ENCODE measurements around the gene PKIG.
A peak's percentile ranks its signal among the peaks of the same experiment; 100 is the strongest.

Gene PKIG

DNA sequence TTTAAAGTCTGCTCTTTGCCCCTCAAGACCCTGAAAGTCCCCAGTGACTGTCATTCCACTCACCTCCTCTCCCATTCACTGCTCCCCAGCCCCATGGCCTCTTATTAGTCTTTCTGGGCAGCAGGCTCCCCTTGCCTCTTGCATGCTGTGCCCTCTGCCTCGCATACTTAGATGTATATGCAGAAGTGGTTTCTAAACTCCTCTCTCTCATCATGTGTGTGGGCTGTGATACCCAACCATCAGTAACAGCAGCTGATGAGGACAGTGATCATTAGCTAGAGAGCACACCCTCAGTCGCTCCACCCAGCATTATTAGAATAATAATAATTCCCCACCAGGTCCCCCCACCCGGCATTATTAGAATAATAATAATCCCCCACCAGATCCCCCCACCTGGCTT lies 14.5 kb downstream of the PKIG start:
- Histone ChIP-seq H4K20me1 (ENCODE audit: insufficient read depth, low read length) (no peaks in the 10 kb centered on the region), H2AFZ (ENCODE audit: low read depth, low read length) (no peak overlapping the region), H3K4me1 (ENCODE audit: insufficient read depth, low read length) (peaks cover 29% of the 10 kb centered on the region), H3K27me3 (ENCODE audit: insufficient read depth, low read length, poor library complexity) (no peaks in the 10 kb centered on the region), H3K4me3 (ENCODE audit: low read depth in 1 of 2, low read length in 2 of 2) (no peak overlapping the region), H3K9ac (ENCODE audit: low read depth, low read length) (no peak overlapping the region), H3K36me3 (ENCODE audit: insufficient read depth, low read length) (no peaks in the 10 kb centered on the region), H3K4me2 (ENCODE audit: insufficient read depth, low read length) (no peak overlapping the region), H3K9me3 (ENCODE audit: insufficient read depth, low read length, severe bottlenecking) (no peaks in the 10 kb centered on the region), H3K27ac (ENCODE audit: low read length) (no peak overlapping the region), H3K79me2 (ENCODE audit: insufficient read depth, low read length) (no peaks in the 10 kb centered on the region)
- TF ChIP-seq EZH2 (IDR thresholded peaks at IDR 0.05; ENCODE audit: borderline replicate concordance, low read depth, low read length, severe bottlenecking): no peak
- TF ChIP-seq, protein P1, sequence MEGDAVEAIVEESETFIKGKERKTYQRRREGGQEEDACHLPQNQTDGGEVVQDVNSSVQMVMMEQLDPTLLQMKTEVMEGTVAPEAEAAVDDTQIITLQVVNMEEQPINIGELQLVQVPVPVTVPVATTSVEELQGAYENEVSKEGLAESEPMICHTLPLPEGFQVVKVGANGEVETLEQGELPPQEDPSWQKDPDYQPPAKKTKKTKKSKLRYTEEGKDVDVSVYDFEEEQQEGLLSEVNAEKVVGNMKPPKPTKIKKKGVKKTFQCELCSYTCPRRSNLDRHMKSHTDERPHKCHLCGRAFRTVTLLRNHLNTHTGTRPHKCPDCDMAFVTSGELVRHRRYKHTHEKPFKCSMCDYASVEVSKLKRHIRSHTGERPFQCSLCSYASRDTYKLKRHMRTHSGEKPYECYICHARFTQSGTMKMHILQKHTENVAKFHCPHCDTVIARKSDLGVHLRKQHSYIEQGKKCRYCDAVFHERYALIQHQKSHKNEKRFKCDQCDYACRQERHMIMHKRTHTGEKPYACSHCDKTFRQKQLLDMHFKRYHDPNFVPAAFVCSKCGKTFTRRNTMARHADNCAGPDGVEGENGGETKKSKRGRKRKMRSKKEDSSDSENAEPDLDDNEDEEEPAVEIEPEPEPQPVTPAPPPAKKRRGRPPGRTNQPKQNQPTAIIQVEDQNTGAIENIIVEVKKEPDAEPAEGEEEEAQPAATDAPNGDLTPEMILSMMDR (IDR thresholded peaks at IDR 0.05; ENCODE audit: borderline replicate concordance, extremely low read depth, low read length, poor library complexity, severe bottlenecking): no peak
- DNase-seq (no peak), ATAC-seq (ENCODE audit: insufficient read depth, low read depth) (no peak)

DNA sequence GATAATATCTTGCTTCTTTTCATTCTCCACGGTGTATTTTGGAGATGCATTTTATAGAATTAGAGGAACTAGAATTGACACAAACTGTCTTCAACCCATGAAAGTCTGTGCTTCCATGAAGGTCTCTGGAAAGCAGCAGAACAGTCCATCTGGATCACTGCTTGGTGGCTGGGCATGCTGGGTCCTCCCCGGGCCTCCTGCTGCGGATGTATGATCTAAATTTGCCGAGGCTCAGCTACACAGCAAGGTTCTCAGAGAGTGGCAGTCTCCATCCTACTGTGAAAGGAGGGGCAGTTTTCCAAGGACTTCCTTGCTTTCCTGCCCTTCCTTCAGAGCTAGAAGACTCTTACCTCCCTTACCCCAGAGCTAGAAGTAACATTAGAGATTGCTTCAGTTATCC lies 15.1 kb downstream of the PKIG start:
- TF ChIP-seq EZH2 (IDR thresholded peaks at IDR 0.05; ENCODE audit: borderline replicate concordance, low read depth, low read length, severe bottlenecking): no peak
- TF ChIP-seq, protein P1 (IDR thresholded peaks at IDR 0.05; ENCODE audit: borderline replicate concordance, extremely low read depth, low read length, poor library complexity, severe bottlenecking): no peak
- Histone ChIP-seq H3K9me3 (ENCODE audit: insufficient read depth, low read length, severe bottlenecking) (no peaks in the 10 kb centered on the region), H3K4me3 (ENCODE audit: low read depth in 1 of 2, low read length in 2 of 2) (no peak overlapping the region), H3K27ac (ENCODE audit: low read length) (no peak overlapping the region), H2AFZ (ENCODE audit: low read depth, low read length) (no peak overlapping the region), H3K4me1 (ENCODE audit: insufficient read depth, low read length) (peaks cover 29% of the 10 kb centered on the region), H3K4me2 (ENCODE audit: insufficient read depth, low read length) (no peak overlapping the region), H3K36me3 (ENCODE audit: insufficient read depth, low read length) (no peaks in the 10 kb centered on the region), H3K9ac (ENCODE audit: low read depth, low read length) (no peak overlapping the region), H3K27me3 (ENCODE audit: insufficient read depth, low read length, poor library complexity) (no peaks in the 10 kb centered on the region), H4K20me1 (ENCODE audit: insufficient read depth, low read length) (no peaks in the 10 kb centered on the region), H3K79me2 (ENCODE audit: insufficient read depth, low read length) (no peaks in the 10 kb centered on the region)
- DNase-seq (no peak), ATAC-seq (ENCODE audit: insufficient read depth, low read depth) (no peak)

DNA sequence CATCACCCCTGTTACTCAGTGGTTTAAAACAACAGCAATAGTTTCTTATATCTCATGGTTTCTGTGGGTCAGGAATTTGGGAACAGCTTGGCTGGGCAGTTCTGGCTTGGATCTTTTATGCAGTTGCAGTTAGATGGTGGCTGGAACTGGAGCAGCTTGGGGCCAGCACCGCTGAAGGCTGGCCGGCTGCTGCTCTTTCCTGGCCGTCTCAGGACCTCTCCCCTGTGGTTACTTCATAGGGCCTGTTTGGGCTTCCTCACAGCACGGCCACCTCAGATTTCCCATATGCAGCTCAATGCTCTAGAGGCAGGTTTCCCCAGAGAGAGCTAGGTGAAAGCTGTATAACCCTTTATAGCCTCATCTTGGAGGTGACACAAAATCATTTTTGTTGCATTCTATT lies 15.6 kb downstream of the PKIG start:
- Histone ChIP-seq H3K9ac (ENCODE audit: low read depth, low read length) (no peak overlapping the region), H3K79me2 (ENCODE audit: insufficient read depth, low read length) (no peaks in the 10 kb centered on the region), H3K4me1 (ENCODE audit: insufficient read depth, low read length) (peaks cover 29% of the 10 kb centered on the region), H3K27ac (ENCODE audit: low read length) (peak overlapping the region; percentile 64), H4K20me1 (ENCODE audit: insufficient read depth, low read length) (no peaks in the 10 kb centered on the region), H3K4me2 (ENCODE audit: insufficient read depth, low read length) (no peak overlapping the region), H3K27me3 (ENCODE audit: insufficient read depth, low read length, poor library complexity) (no peaks in the 10 kb centered on the region), H3K4me3 (ENCODE audit: low read depth in 1 of 2, low read length in 2 of 2) (no peak overlapping the region), H3K36me3 (ENCODE audit: insufficient read depth, low read length) (no peaks in the 10 kb centered on the region), H3K9me3 (ENCODE audit: insufficient read depth, low read length, severe bottlenecking) (no peaks in the 10 kb centered on the region), H2AFZ (ENCODE audit: low read depth, low read length) (peak overlapping the region; percentile 69; the same call in 1 of the 2 replicates)
- TF ChIP-seq EZH2 (IDR thresholded peaks at IDR 0.05; ENCODE audit: borderline replicate concordance, low read depth, low read length, severe bottlenecking): no peak
- TF ChIP-seq, protein P1 (IDR thresholded peaks at IDR 0.05; ENCODE audit: borderline replicate concordance, extremely low read depth, low read length, poor library complexity, severe bottlenecking): no peak
- DNase-seq (no peak), ATAC-seq (ENCODE audit: insufficient read depth, low read depth) (no peak)
